ENCODE data around the gene SERPINA5.
"Not testable (repeated sequence)": the region's sequence is repeated elsewhere in the genome, so short reads cannot be mapped to it uniquely, and the experiment has no call there.

The SERPINA5 gene

GRCh38 chr14:94574336-94574735 lies 6.9 kb upstream of the SERPINA5 start:
- no peak overlapping the region for H3K4me3 ChIP-seq (ENCODE audit: low read depth, low read length)
- no peak for DNase-seq (ENCODE audit: low read depth)
- no peak for TF ChIP-seq CTCF (IDR thresholded peaks at IDR 0.05; ENCODE audit: insufficient read depth, low read depth, low read length, missing control alignments)

GRCh38 chr14:94575730-94576585 lies 5.3 kb upstream of the SERPINA5 start:
- no peak for DNase-seq (ENCODE audit: low read depth)
- H3K4me3 ChIP-seq (ENCODE audit: low read depth, low read length) = no peak overlapping the region
- no peak for TF ChIP-seq CTCF (IDR thresholded peaks at IDR 0.05; ENCODE audit: insufficient read depth, low read depth, low read length, missing control alignments)

GRCh38 chr14:94577472-94577871 lies 3.8 kb upstream of the SERPINA5 start:
- not testable (repeated sequence) for DNase-seq (ENCODE audit: low read depth); H3K4me3 ChIP-seq (ENCODE audit: low read depth, low read length)

- DNase-seq (ENCODE audit: low read depth) = no peak
- H3K4me3 ChIP-seq (ENCODE audit: low read depth, low read length) = no peak overlapping the region
- TF ChIP-seq CTCF (IDR thresholded peaks at IDR 0.05; ENCODE audit: insufficient read depth, low read depth, low read length, missing control alignments) = no peak
Measured at GRCh38 chr14:94578712-94579111, 2.5 kb upstream of the SERPINA5 start.

- no peak for TF ChIP-seq CTCF (IDR thresholded peaks at IDR 0.05; ENCODE audit: insufficient read depth, low read depth, low read length, missing control alignments)
- no peak overlapping the region for H3K4me3 ChIP-seq (ENCODE audit: low read depth, low read length)
- no peak for DNase-seq (ENCODE audit: low read depth)
Measured at GRCh38 chr14:94582199-94582750, 1.0 kb downstream of the SERPINA5 start.

- DNase-seq (ENCODE audit: low read depth) = no peak
- no peak overlapping the region for H3K4me3 ChIP-seq (ENCODE audit: low read depth, low read length)
- no peak for TF ChIP-seq CTCF (IDR thresholded peaks at IDR 0.05; ENCODE audit: insufficient read depth, low read depth, low read length, missing control alignments)
Measured at GRCh38 chr14:94582851-94583250, 1.6 kb downstream of the SERPINA5 start.

- DNase-seq (ENCODE audit: low read depth) = no peak
- H3K4me3 ChIP-seq (ENCODE audit: low read depth, low read length) = no peak overlapping the region
- TF ChIP-seq CTCF (IDR thresholded peaks at IDR 0.05; ENCODE audit: insufficient read depth, low read depth, low read length, missing control alignments) = no peak
Measured at GRCh38 chr14:94583557-94583956, 2.3 kb downstream of the SERPINA5 start.

Measured in GM12865 (cell line).